Measurements from ENCODE around the gene ZNF280A. TPM values are rescaled to one million over a fixed set of nuclear protein-coding genes. Genes with fewer than 3 reads are reported as not detected.

ZNF280A gene
- total and polyA plus RNA-seq, 2 donors from 2014 or later = not detected

DNA sequence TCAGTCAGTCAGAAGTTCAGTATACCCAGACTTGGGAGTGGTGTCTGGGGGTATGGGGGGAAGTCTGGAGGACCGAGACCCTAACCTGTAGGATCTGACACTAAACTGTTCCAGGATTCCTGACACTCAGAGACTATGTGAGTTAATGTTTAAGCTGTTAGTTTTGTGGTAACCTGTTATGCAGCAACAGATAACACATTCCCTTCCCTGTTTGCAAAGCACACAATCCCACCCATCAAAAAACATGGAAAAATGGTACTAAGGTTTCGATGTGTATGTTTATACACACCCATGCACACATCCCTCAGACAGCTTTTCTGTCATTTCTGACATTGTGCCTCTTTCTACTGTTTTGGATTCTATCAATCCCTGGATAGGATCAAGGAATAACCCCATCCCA, 39.1 kb downstream of the ZNF280A start:
- Histone ChIP-seq H3K9ac (ENCODE audit: low read length in 3 of 3) (no peak overlapping the region), H3K36me3 (ENCODE audit: control insufficient read depth in 2 of 3, insufficient read depth in 3 of 3, low read length in 3 of 3) (no peaks in the 10 kb centered on the region), H3K4me1 (ENCODE audit: control insufficient read depth in 2 of 3, insufficient read depth in 2 of 3, low read depth in 1 of 3, low read length in 3 of 3) (no peaks in the 10 kb centered on the region), H3K27me3 (ENCODE audit: control insufficient read depth, insufficient read depth, low read length) (no peaks in the 10 kb centered on the region), H3K9me3 (ENCODE audit: control insufficient read depth in 2 of 3, insufficient read depth in 1 of 3, low read length in 3 of 3) (no peaks in the 10 kb centered on the region), H3K4me3 (ENCODE audit: low read length in 3 of 3) (no peak overlapping the region), H3K27ac (ENCODE audit: low read depth in 2 of 2, low read length in 2 of 2) (no peak overlapping the region)
- DNase-seq (no peak), FAIRE-seq (no peak)
- intact Hi-C loops (cut with DNase I) = no loop called here
- TF ChIP-seq, protein P1, sequence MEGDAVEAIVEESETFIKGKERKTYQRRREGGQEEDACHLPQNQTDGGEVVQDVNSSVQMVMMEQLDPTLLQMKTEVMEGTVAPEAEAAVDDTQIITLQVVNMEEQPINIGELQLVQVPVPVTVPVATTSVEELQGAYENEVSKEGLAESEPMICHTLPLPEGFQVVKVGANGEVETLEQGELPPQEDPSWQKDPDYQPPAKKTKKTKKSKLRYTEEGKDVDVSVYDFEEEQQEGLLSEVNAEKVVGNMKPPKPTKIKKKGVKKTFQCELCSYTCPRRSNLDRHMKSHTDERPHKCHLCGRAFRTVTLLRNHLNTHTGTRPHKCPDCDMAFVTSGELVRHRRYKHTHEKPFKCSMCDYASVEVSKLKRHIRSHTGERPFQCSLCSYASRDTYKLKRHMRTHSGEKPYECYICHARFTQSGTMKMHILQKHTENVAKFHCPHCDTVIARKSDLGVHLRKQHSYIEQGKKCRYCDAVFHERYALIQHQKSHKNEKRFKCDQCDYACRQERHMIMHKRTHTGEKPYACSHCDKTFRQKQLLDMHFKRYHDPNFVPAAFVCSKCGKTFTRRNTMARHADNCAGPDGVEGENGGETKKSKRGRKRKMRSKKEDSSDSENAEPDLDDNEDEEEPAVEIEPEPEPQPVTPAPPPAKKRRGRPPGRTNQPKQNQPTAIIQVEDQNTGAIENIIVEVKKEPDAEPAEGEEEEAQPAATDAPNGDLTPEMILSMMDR (IDR thresholded peaks at IDR 0.05; ENCODE audit: borderline replicate concordance, extremely low read depth, insufficient read depth) = no peak

DNA sequence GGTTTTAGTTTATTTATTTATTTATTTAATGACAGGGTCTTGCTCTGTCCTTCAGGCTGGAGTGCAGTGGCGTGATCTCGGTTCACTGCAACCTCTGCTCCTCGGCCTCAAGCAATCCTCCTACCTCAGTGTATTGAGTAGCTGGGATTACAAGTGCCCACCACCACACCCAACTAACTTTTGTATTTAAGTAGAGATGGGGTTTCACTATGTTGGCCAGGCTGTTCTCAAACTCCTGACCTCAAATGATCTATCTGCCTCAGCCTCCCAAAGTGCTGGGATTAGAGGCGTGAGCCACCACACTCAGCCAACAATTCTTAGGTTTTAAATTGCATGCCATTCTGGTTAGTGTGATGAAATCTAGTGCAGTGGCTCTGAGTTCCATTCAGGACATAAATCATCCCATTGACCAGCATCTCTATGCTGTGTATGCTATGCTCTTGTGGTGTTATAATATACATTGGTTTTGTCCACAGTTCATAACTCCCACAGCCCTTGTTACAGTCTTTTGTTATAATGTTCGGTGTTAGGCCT, 40.0 kb downstream of the ZNF280A start:
- no peak for FAIRE-seq
- intact Hi-C loops (cut with DNase I) = no loop called here
- no peak overlapping the region for H3K9ac ChIP-seq (ENCODE audit: low read length in 3 of 3)

DNA sequence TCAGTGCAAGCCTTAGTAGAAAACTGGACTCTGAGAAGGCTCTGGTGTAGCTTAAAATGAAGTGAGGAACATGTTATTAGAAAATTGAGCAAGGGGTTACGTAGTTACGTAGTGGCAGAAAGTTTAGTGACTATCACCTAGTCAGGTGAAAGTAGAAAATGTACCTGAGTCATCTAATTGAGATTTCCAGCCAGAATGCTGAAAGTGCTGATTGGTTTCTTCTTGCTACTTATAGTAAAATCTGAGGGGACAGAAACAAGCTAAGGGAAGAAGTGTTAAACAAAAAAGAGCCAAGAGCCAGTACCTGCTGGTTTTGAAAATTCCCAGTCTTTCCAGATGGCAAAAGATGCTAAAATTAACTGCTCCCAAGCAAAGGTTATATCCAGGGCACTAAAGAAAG, 41.0 kb downstream of the ZNF280A start:
- no peaks in the 10 kb centered on the region for H3K4me1 ChIP-seq (ENCODE audit: control insufficient read depth in 2 of 3, insufficient read depth in 2 of 3, low read depth in 1 of 3, low read length in 3 of 3)
- no peaks in the 10 kb centered on the region for H3K27me3 ChIP-seq (ENCODE audit: control insufficient read depth, insufficient read depth, low read length)
- H3K9me3 ChIP-seq (ENCODE audit: control insufficient read depth in 2 of 3, insufficient read depth in 1 of 3, low read length in 3 of 3) = no peaks in the 10 kb centered on the region
- TF ChIP-seq, protein P1 (IDR thresholded peaks at IDR 0.05; ENCODE audit: borderline replicate concordance, extremely low read depth, insufficient read depth) = no peak
- H3K36me3 ChIP-seq (ENCODE audit: control insufficient read depth in 2 of 3, insufficient read depth in 3 of 3, low read length in 3 of 3) = no peaks in the 10 kb centered on the region
- intact Hi-C loops (cut with DNase I) = no loop called here
- H3K27ac ChIP-seq (ENCODE audit: low read depth in 2 of 2, low read length in 2 of 2) = no peak overlapping the region
- H3K4me3 ChIP-seq (ENCODE audit: low read length in 3 of 3) = no peak overlapping the region
- DNase-seq (no peak), FAIRE-seq (no peak)
- no peak overlapping the region for H3K9ac ChIP-seq (ENCODE audit: low read length in 3 of 3)

More for the DNA sequence above, 40.0 kb downstream of the ZNF280A start:
- Histone ChIP-seq H3K27me3 (ENCODE audit: control insufficient read depth, insufficient read depth, low read length) (no peaks in the 10 kb centered on the region), H3K27ac (ENCODE audit: low read depth in 2 of 2, low read length in 2 of 2) (no peak overlapping the region), H3K4me3 (ENCODE audit: low read length in 3 of 3) (no peak overlapping the region), H3K9me3 (ENCODE audit: control insufficient read depth in 2 of 3, insufficient read depth in 1 of 3, low read length in 3 of 3) (no peaks in the 10 kb centered on the region), H3K36me3 (ENCODE audit: control insufficient read depth in 2 of 3, insufficient read depth in 3 of 3, low read length in 3 of 3) (no peaks in the 10 kb centered on the region), H3K4me1 (ENCODE audit: control insufficient read depth in 2 of 3, insufficient read depth in 2 of 3, low read depth in 1 of 3, low read length in 3 of 3) (no peaks in the 10 kb centered on the region)
- TF ChIP-seq, protein P1 (IDR thresholded peaks at IDR 0.05; ENCODE audit: borderline replicate concordance, extremely low read depth, insufficient read depth) = no peak
- DNase-seq = no peak

DNA sequence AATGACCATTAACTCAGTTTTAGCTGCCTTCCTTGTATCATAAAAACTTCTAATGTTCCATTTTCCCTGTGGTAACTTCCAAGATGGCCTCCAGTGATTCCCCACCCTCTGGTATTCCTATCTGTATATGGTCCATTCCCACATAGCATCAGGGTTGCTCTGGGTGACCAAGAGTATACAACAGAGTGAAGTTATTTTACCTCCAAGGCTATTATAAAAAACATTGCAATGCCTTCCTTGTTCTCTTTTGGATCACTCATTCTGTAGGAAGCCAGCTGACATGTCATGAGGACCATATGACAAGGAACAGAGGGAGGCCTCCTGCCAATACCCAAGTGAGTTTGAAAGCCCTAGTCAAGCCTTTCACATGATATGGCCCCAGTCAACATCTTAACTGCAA, 41.6 kb downstream of the ZNF280A start:
- H3K9me3 ChIP-seq (ENCODE audit: control insufficient read depth in 2 of 3, insufficient read depth in 1 of 3, low read length in 3 of 3) = no peaks in the 10 kb centered on the region
- FAIRE-seq (no peak), DNase-seq (no peak)
- intact Hi-C loops (cut with DNase I) = no loop called here
- H3K36me3 ChIP-seq (ENCODE audit: control insufficient read depth in 2 of 3, insufficient read depth in 3 of 3, low read length in 3 of 3) = no peaks in the 10 kb centered on the region
- no peaks in the 10 kb centered on the region for H3K4me1 ChIP-seq (ENCODE audit: control insufficient read depth in 2 of 3, insufficient read depth in 2 of 3, low read depth in 1 of 3, low read length in 3 of 3)
- no peaks in the 10 kb centered on the region for H3K27me3 ChIP-seq (ENCODE audit: control insufficient read depth, insufficient read depth, low read length)
- H3K27ac ChIP-seq (ENCODE audit: low read depth in 2 of 2, low read length in 2 of 2) = no peak overlapping the region
- TF ChIP-seq, protein P1 (IDR thresholded peaks at IDR 0.05; ENCODE audit: borderline replicate concordance, extremely low read depth, insufficient read depth) = no peak
- H3K9ac ChIP-seq (ENCODE audit: low read length in 3 of 3) = no peak overlapping the region
- no peak overlapping the region for H3K4me3 ChIP-seq (ENCODE audit: low read length in 3 of 3)
